HepG2 (cell line): ENCODE measurements around the gene CCDC148. TPM values are rescaled to one million over a fixed set of nuclear protein-coding genes. Genes with fewer than 3 reads are reported as not detected.
A peak's percentile ranks its signal among the peaks of the same experiment; 100 is the strongest.

Source experiments
- ATAC-seq: fragments of 200-7000 bp; cut with Tn5 transposase; 3 replicates; pipeline ENCODE4 v1.9.1; 2020; ENCODE audit warnings: mild to moderate bottlenecking, moderate library complexity
- BruUV-seq: library from RNA; stranded (reverse); fragments of 400-500 nt; replicated peaks from 2 replicates; lab custom pipeline; 2021; lab: Mats Ljungman, UMichigan
- CTCF ChIA-PET: fragments of 300-600 bp; formaldehyde crosslinking; extraction: SDS; loops from one replicate; lab custom pipeline; 2021; ENCODE audit warnings: low total read pairs, inconsistent platforms, low intra/inter-chr PET ratio; lab: Yijun Ruan, JAX
- POLR2A ChIA-PET: fragments of 350-600 bp; sonication (Branson Sonifier 250); formaldehyde crosslinking; loops from one replicate; lab custom pipeline; 2020; ENCODE audit warnings: antibody characterized with exemption, inconsistent platforms; lab: Yijun Ruan, JAX
- DNase-seq: peaks from one replicate; pipeline ENCODE4 v3.0.0-alpha.2; 2015; ENCODE audit warnings: low spot score
- FAIRE-seq: peaks from 3 replicates; lab custom pipeline; 2011; peaks lifted over from hg19 to GRCh38; lab: Jason Lieb, UNC
- H2AFZ ChIP-seq: one replicate; pipeline ENCODE4 v1.6.1; 2011; ENCODE audit warnings: low read length, inconsistent platforms
- H3K27ac ChIP-seq: fragments of 300-600 bp; 3 replicates; pipeline ENCODE4 v1.8.0; 2011; ENCODE audit warnings: mixed run types, mild to moderate bottlenecking, mixed read lengths, low read length, inconsistent platforms; ENCODE audit not compliant: insufficient read depth; ENCODE audit errors: extremely low read length
- H3K27me3 ChIP-seq, 2 experiments: fragments of 200-600 bp in 1 of 2; 2 replicates in 1 of 2; 3 replicates in 1 of 2; pipeline versions ENCODE4 v1.6.0 to v1.8.0; 2011; ENCODE audit warnings: low read length in 2 of 2, mild to moderate bottlenecking in 2 of 2, moderate library complexity in 2 of 2, inconsistent platforms in 1 of 2; ENCODE audit not compliant: insufficient read depth in 2 of 2, control insufficient read depth in 1 of 2
- H3K36me3 ChIP-seq, 2 experiments: fragments of 200-600 bp in 1 of 2; replicated peaks in 1 of 2; 2 replicates in 1 of 2; 3 replicates in 1 of 2; pipeline versions ENCODE4 v1.5.1 to v1.8.0; 2011; ENCODE audit warnings: low read length in 2 of 2, inconsistent platforms in 1 of 2; ENCODE audit not compliant: insufficient read depth in 2 of 2, control insufficient read depth in 1 of 2
- H3K4me1 ChIP-seq: 2 replicates; pipeline ENCODE4 v1.5.1; 2012; ENCODE audit warnings: low read length, inconsistent platforms; ENCODE audit not compliant: insufficient read depth
- H3K4me2 ChIP-seq: 2 replicates; pipeline ENCODE4 v1.6.0; 2011; ENCODE audit warnings: low read depth, low read length, inconsistent platforms
- H3K4me3 ChIP-seq, 3 experiments: fragments of 200-600 bp in 1 of 3; sonication (generic), shearing (Covaris generic) in 1 of 3; replicated peaks in 1 of 3; 2 replicates each; pipeline ENCODE4 v1.5.1; 2011 to 2016; ENCODE audit warnings: low read length in 3 of 3, inconsistent platforms in 2 of 3, low read depth in 2 of 3, mild to moderate bottlenecking in 2 of 3, control low read depth in 1 of 3, mixed read lengths in 1 of 3; ENCODE audit not compliant: insufficient read depth in 1 of 3
- H3K79me2 ChIP-seq: one replicate; pipeline ENCODE4 v1.6.1; 2011; ENCODE audit warnings: low read length, inconsistent platforms; ENCODE audit not compliant: insufficient read depth
- H3K9ac ChIP-seq: 2 replicates; pipeline ENCODE4 v1.6.0; 2011; ENCODE audit warnings: mild to moderate bottlenecking, low read depth, low read length, inconsistent platforms; ENCODE audit not compliant: insufficient read depth
- H3K9me3 ChIP-seq: 2 replicates; pipeline ENCODE4 v1.5.1; 2012; ENCODE audit warnings: mild to moderate bottlenecking, low read length
- H4K20me1 ChIP-seq: 2 replicates; pipeline ENCODE4 v1.6.0; 2011; ENCODE audit warnings: inconsistent platforms, mild to moderate bottlenecking, low read length, moderate library complexity; ENCODE audit not compliant: insufficient read depth
- ARID3A ChIP-seq: IDR thresholded peaks from 2 replicates; pipeline ENCODE4 v1.6.1; 2012; ENCODE audit warnings: low read depth, low read length, improper control_type of control experiment
- CENPT ChIP-seq: sonication (generic); formaldehyde crosslinking; IDR thresholded peaks from 2 replicates; pipeline ENCODE4 v1.8.0; 2022; ENCODE audit warnings: low read depth, mild to moderate bottlenecking, moderate library complexity, missing genetic modification reagents
- E2F2 ChIP-seq: sonication (generic); formaldehyde crosslinking; IDR thresholded peaks from 2 replicates; pipeline ENCODE4 v1.4.0; 2020; ENCODE audit warnings: missing genetic modification reagents, borderline replicate concordance
- GFI1 ChIP-seq: sonication (generic); formaldehyde crosslinking; IDR thresholded peaks from 2 replicates; pipeline ENCODE4 v1.5.0; 2020; ENCODE audit warnings: missing genetic modification reagents, mild to moderate bottlenecking, borderline replicate concordance
- HMG20B ChIP-seq: conservative IDR thresholded peaks from 2 replicates; pipeline ENCODE4 v1.6.1; 2016; ENCODE audit warnings: missing genetic modification reagents, missing compliant biosample characterization
- HMGA1 ChIP-seq: sonication (generic); formaldehyde crosslinking; conservative IDR thresholded peaks from 2 replicates; pipeline ENCODE4 v1.4.0; 2020; ENCODE audit warnings: missing genetic modification reagents
- IRF1 ChIP-seq: sonication (generic); formaldehyde crosslinking; IDR thresholded peaks from 2 replicates; pipeline ENCODE4 v1.4.0; 2020; ENCODE audit warnings: low read depth, mild to moderate bottlenecking, missing genetic modification reagents
- POLR2AphosphoS5 ChIP-seq: IDR thresholded peaks from 2 replicates; pipeline ENCODE4 v1.6.1; 2012; ENCODE audit warnings: low read depth, low read length
- SSRP1 ChIP-seq: IDR thresholded peaks from 2 replicates; pipeline ENCODE4 v1.6.1; 2016; ENCODE audit warnings: control low read depth
- TERF1 ChIP-seq: sonication (generic); formaldehyde crosslinking; IDR thresholded peaks from 2 replicates; pipeline ENCODE4 v1.8.0; 2022; ENCODE audit warnings: mild to moderate bottlenecking, missing genetic modification reagents, moderate library complexity
- ZNF281 ChIP-seq: sonication (generic); formaldehyde crosslinking; IDR thresholded peaks from 2 replicates; pipeline ENCODE4 v1.4.0; 2020; ENCODE audit warnings: missing genetic modification reagents, borderline replicate concordance
- ZNF326 ChIP-seq: sonication (generic); formaldehyde crosslinking; IDR thresholded peaks from 2 replicates; pipeline ENCODE4 v1.4.0; 2020; ENCODE audit warnings: missing genetic modification reagents, borderline replicate concordance
- ZNF703 ChIP-seq: sonication (generic); formaldehyde crosslinking; IDR thresholded peaks from 2 replicates; pipeline ENCODE4 v1.5.1; 2020; ENCODE audit warnings: missing genetic modification reagents, mild to moderate bottlenecking, moderate library complexity, borderline replicate concordance
- WGBS: methylation state at CpG from one replicate; pipeline ENCODE4 v1.1.6; 2017; ENCODE audit warnings: low lambda C conversion rate; 5-methylcytosine and 5-hydroxymethylcytosine counted together
- in situ Hi-C: cut with HindIII; loops from 2 replicates; pipeline ENCODE4 v1.10.0; 2017; ENCODE audit warnings: low pct_unique_long_range_greater_than_20kb; ENCODE audit not compliant: extremely low pct_ligation_motif_present
- intact Hi-C: fragments of 100-400 bp; cut with micrococcal nuclease; formaldehyde crosslinking; loops from one replicate; pipeline ENCODE4 v1.10.0; 2022; ENCODE audit not compliant: unreplicated experiment
- polyA plus RNA-seq, 8 experiments: library from polyadenylated mRNA; depleted of rRNA in 3 of 8; stranded (reverse) in 7 of 8; unstranded in 1 of 8; fragments of >200 nt; fragmentation: Illumina TruSeq in 4 of 8; extraction: Trizol in 4 of 8; gene quantifications; 2 replicates each; pipeline versions ENCODE4 v1.2.1 to v1.2.3, GENCODE V29; 2011 to 2016; ENCODE audit warnings: low read depth in 4 of 8, missing spikeins in 1 of 8, mixed read lengths in 1 of 8; ENCODE audit not compliant: insufficient read depth in 1 of 8
- total RNA-seq, 5 experiments: library from RNA; depleted of rRNA; stranded (reverse); fragments of >200 nt; fragmentation: Illumina TruSeq; extraction: Trizol; gene quantifications; 2 replicates each; pipeline ENCODE4 v1.2.3, GENCODE V29; 2016; ENCODE audit warnings: low read depth in 1 of 5

CCDC148 gene
- total and polyA plus RNA-seq, 2 of the 13 experiments (the other 11 are each of a cell fraction or from before 2014, with no cell fraction given): 0.30 to 0.49 TPM

GRCh38 chr2:158130832-158131473, 325.6 kb downstream of the CCDC148 start:
- FAIRE-seq (peak; percentile 73), DNase-seq (peak; percentile 96), ATAC-seq (peak; percentile 56)
- intact Hi-C loops: loop anchor here (1.0 to 5.0 kb wide), 4 partner anchors 34 to 254 kb away; partner anchors contain the start of gene ACVR1
- Histone ChIP-seq H3K27me3 (no peaks in the 10 kb centered on the region), H3K4me2 (peak overlapping the region; percentile 91), H3K36me3 (no peaks in the 10 kb centered on the region), H3K9me3 (no peaks in the 10 kb centered on the region), H4K20me1 (no peaks in the 10 kb centered on the region), H2AFZ (no peak overlapping the region), H3K27ac (peak overlapping the region; percentile 98), H3K79me2 (no peaks in the 10 kb centered on the region), H3K4me3 (peak overlapping the region in 2 of 3 experiments; percentile 35 to 56; a peak in 5 of 6 replicates), H3K4me1 (peaks cover 98% of the 10 kb centered on the region), H3K9ac (peak overlapping the region; percentile 79)
- ChIA-PET POLR2A (interaction anchor here (0.8 to 3.0 kb wide), 21 partner anchors 8 to 328 kb away, joined by 3 to 26 read pairs (median 8); partner anchors contain the start of genes CCDC148, PKP4 and UPP2), CTCF (no interaction called here)
- 7% methylated on average over 2 of the region's 2 CpGs for WGBS
- no TSS peak for BruUV-seq
- in situ Hi-C loops: no loop called here
- peak; percentile 96 for TF ChIP-seq ARID3A
- TF ChIP-seq IRF1: no peak
- TF ChIP-seq E2F2 (CRISPR knock-in tag): no peak
- TF ChIP-seq CENPT (CRISPR knock-in tag): no peak
- no peak for TF ChIP-seq HMGA1
- TF ChIP-seq GFI1 (CRISPR knock-in tag): peak; percentile 75; the same call in 1 of the 2 replicates
- no peak for TF ChIP-seq TERF1 (CRISPR knock-in tag)
- TF ChIP-seq HMG20B (CRISPR knock-in tag): peak; percentile 80
- peak; percentile 67; the same call in 1 of the 2 replicates for TF ChIP-seq POLR2AphosphoS5
- TF ChIP-seq ZNF326 (CRISPR knock-in tag): no peak
- TF ChIP-seq ZNF281 (CRISPR knock-in tag): peak; percentile 99
- TF ChIP-seq ZNF703 (CRISPR knock-in tag): no peak
- TF ChIP-seq SSRP1: peak; percentile 88; the same call in 1 of the 2 replicates
